ENCODE results near the gene WDR93. TPM values are rescaled to one million over a fixed set of nuclear protein-coding genes. Genes with fewer than 3 reads are reported as not detected.

The WDR93 gene
- total RNA-seq, 1 donor from 2014 or later, result not detected

GRCh38 chr15:89760303-89761008 is 69.8 kb downstream of the WDR93 start:
- peak; percentile 97 for TF ChIP-seq CTCF (conservative IDR thresholded peaks at IDR 0.05; ENCODE audit: low read depth, low read length)
- H3K4me3 ChIP-seq (ENCODE audit: low read depth, low read length), result no peak overlapping the region
- no peak for DNase-seq (ENCODE audit: low read depth)

GRCh38 chr15:89761009-89761831 is 70.6 kb downstream of the WDR93 start:
- H3K4me3 ChIP-seq (ENCODE audit: low read depth, low read length), result no peak overlapping the region
- no peak for DNase-seq (ENCODE audit: low read depth)
- no peak for TF ChIP-seq CTCF (conservative IDR thresholded peaks at IDR 0.05; ENCODE audit: low read depth, low read length)

- H3K4me3 ChIP-seq (ENCODE audit: low read depth, low read length), result no peak overlapping the region
- no peak for DNase-seq (ENCODE audit: low read depth)
- no peak for TF ChIP-seq CTCF (conservative IDR thresholded peaks at IDR 0.05; ENCODE audit: low read depth, low read length)
These were observed 71.3 kb downstream of the WDR93 start for GRCh38 chr15:89761929-89762328.

- H3K4me3 ChIP-seq (ENCODE audit: low read depth, low read length), result no peak overlapping the region
- TF ChIP-seq CTCF (conservative IDR thresholded peaks at IDR 0.05; ENCODE audit: low read depth, low read length), result no peak
- no peak for DNase-seq (ENCODE audit: low read depth)
These were observed 75.1 kb downstream of the WDR93 start for GRCh38 chr15:89765694-89766093.

GRCh38 chr15:89766357-89767311 is 76.0 kb downstream of the WDR93 start:
- no peak for DNase-seq (ENCODE audit: low read depth)
- TF ChIP-seq CTCF (conservative IDR thresholded peaks at IDR 0.05; ENCODE audit: low read depth, low read length), result no peak

GRCh38 chr15:89767411-89767915 is 76.9 kb downstream of the WDR93 start:
- DNase-seq (ENCODE audit: low read depth), result no peak
- no peak for TF ChIP-seq CTCF (conservative IDR thresholded peaks at IDR 0.05; ENCODE audit: low read depth, low read length)
- no peak overlapping the region for H3K4me3 ChIP-seq (ENCODE audit: low read depth, low read length)

More at GRCh38 chr15:89766357-89767311, 76.0 kb downstream of the WDR93 start:
- H3K4me3 ChIP-seq (ENCODE audit: low read depth, low read length), result no peak overlapping the region

Data from epithelial cell of proximal tubule (primary cell).